ENCODE measurements around the gene IGFBP2. TPM values are rescaled to one million over a fixed set of nuclear protein-coding genes. Genes with fewer than 3 reads are reported as not detected.

IGFBP2 gene
- total RNA-seq, 1 donor from 2014 or later, result 208 TPM

DNA sequence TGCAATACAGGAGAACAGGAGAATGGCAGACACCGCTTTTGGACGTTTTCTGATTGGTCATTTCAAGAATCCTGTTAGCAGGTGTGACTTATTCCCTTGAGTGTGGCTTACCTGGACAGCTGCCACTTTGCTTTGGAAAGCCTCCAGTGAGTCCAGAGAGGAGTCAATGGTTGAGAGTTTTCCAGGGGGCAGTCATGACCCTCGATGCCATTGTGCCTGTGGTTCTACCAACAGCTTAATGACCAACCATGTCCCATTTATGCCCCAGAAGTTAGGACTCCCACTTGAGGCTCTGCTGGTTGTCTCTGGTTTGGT, 12.4 kb downstream of the IGFBP2 start:
- H3K4me1 Mint-ChIP-seq (ENCODE audit: low read depth, unreplicated experiment), result peaks cover 9% of the 10 kb centered on the region
- TF ChIP-seq, protein P1, sequence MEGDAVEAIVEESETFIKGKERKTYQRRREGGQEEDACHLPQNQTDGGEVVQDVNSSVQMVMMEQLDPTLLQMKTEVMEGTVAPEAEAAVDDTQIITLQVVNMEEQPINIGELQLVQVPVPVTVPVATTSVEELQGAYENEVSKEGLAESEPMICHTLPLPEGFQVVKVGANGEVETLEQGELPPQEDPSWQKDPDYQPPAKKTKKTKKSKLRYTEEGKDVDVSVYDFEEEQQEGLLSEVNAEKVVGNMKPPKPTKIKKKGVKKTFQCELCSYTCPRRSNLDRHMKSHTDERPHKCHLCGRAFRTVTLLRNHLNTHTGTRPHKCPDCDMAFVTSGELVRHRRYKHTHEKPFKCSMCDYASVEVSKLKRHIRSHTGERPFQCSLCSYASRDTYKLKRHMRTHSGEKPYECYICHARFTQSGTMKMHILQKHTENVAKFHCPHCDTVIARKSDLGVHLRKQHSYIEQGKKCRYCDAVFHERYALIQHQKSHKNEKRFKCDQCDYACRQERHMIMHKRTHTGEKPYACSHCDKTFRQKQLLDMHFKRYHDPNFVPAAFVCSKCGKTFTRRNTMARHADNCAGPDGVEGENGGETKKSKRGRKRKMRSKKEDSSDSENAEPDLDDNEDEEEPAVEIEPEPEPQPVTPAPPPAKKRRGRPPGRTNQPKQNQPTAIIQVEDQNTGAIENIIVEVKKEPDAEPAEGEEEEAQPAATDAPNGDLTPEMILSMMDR (IDR thresholded peaks at IDR 0.05; ENCODE audit: partially characterized antibody, unreplicated experiment), result no peak
- peaks cover 5% of the 10 kb centered on the region for H3K36me3 Mint-ChIP-seq (ENCODE audit: unreplicated experiment)
- H3K27me3 Mint-ChIP-seq (ENCODE audit: unreplicated experiment), result no peaks in the 10 kb centered on the region
- H3K4me3 Mint-ChIP-seq (ENCODE audit: unreplicated experiment), result no peak overlapping the region
- DNase-seq, result no peak
- no peaks in the 10 kb centered on the region for H3K9me3 Mint-ChIP-seq (ENCODE audit: unreplicated experiment)
- no peak overlapping the region for H3K27ac Mint-ChIP-seq (ENCODE audit: unreplicated experiment)

DNA sequence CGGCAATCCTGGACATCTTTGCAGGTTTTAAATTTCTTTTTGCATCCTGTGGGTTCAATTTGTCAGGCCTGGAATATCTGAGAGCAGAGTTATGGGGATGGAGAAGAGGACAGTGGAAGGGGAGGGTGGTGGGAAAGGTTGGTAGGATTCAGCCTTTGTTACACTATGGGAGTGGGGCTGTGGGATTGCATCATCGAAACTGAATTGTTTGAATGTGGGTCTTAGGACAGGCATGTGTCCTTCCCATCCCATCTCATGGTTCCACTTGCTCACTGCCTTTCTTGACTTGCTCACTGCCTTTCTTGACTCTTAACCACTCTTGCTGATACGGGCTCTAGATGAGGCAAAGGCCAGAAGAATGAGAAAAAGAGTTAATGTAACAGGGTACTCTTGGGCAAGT, 12.9 kb downstream of the IGFBP2 start:
- Mint-ChIP-seq H3K4me3 (ENCODE audit: unreplicated experiment) (no peak overlapping the region), H3K9me3 (ENCODE audit: unreplicated experiment) (no peaks in the 10 kb centered on the region), H3K4me1 (ENCODE audit: low read depth, unreplicated experiment) (peaks cover 11% of the 10 kb centered on the region), H3K27me3 (ENCODE audit: unreplicated experiment) (no peaks in the 10 kb centered on the region), H3K36me3 (ENCODE audit: unreplicated experiment) (peaks cover 5% of the 10 kb centered on the region), H3K27ac (ENCODE audit: unreplicated experiment) (no peak overlapping the region)
- DNase-seq, result no peak
- TF ChIP-seq, protein P1 (IDR thresholded peaks at IDR 0.05; ENCODE audit: partially characterized antibody, unreplicated experiment), result no peak

DNA sequence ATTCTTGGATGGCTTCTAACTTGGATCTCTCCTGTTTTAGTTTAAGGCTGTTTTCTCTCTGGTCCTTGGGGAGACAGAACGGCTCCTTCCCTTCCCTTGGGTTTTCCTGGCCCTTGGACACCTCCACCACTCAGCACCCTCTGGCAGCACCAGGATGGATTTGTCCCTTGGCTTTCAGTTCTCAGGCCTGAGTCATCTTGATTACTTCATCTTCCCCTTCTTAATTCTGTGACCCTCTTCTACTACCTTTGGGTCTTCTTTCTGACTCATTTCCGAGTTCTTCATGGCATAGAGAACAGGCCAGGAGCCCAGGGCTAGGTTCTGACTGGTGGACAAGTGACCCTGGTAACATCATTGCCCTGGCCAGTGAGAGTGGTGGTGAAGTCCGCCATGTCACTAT, 14.9 kb downstream of the IGFBP2 start:
- Mint-ChIP-seq H3K4me3 (ENCODE audit: unreplicated experiment) (no peak overlapping the region), H3K9me3 (ENCODE audit: unreplicated experiment) (no peaks in the 10 kb centered on the region), H3K4me1 (ENCODE audit: low read depth, unreplicated experiment) (peaks cover 11% of the 10 kb centered on the region), H3K27me3 (ENCODE audit: unreplicated experiment) (no peaks in the 10 kb centered on the region), H3K27ac (ENCODE audit: unreplicated experiment) (no peak overlapping the region), H3K36me3 (ENCODE audit: unreplicated experiment) (peaks cover 5% of the 10 kb centered on the region)
- TF ChIP-seq, protein P1 (IDR thresholded peaks at IDR 0.05; ENCODE audit: partially characterized antibody, unreplicated experiment), result no peak
- DNase-seq, result no peak

DNA sequence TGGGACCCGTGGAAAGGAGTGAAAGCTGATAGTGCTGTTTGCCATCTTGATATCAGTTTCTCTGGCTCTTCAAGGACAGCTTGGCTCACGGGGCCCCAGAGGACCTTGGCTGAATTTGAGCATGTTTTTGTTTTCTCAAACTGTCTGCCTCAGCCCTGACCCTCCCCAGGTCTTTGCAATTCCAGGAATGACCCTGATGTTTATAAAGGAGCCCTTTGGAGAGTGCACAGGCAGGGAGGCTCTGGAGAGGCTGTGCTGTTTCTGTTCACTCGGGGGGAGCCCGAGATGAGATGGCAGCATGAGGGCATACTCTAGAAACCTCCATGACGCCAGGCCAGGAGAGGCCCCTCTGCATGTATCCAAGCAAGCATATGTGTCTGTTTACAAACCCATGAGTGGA, 16.4 kb downstream of the IGFBP2 start:
- Mint-ChIP-seq H3K4me3 (ENCODE audit: unreplicated experiment) (no peak overlapping the region), H3K36me3 (ENCODE audit: unreplicated experiment) (peaks cover 5% of the 10 kb centered on the region), H3K4me1 (ENCODE audit: low read depth, unreplicated experiment) (peaks cover 7% of the 10 kb centered on the region), H3K27me3 (ENCODE audit: unreplicated experiment) (no peaks in the 10 kb centered on the region), H3K27ac (ENCODE audit: unreplicated experiment) (no peak overlapping the region), H3K9me3 (ENCODE audit: unreplicated experiment) (no peaks in the 10 kb centered on the region)
- TF ChIP-seq, protein P1 (IDR thresholded peaks at IDR 0.05; ENCODE audit: partially characterized antibody, unreplicated experiment), result no peak
- no peak for DNase-seq

DNA sequence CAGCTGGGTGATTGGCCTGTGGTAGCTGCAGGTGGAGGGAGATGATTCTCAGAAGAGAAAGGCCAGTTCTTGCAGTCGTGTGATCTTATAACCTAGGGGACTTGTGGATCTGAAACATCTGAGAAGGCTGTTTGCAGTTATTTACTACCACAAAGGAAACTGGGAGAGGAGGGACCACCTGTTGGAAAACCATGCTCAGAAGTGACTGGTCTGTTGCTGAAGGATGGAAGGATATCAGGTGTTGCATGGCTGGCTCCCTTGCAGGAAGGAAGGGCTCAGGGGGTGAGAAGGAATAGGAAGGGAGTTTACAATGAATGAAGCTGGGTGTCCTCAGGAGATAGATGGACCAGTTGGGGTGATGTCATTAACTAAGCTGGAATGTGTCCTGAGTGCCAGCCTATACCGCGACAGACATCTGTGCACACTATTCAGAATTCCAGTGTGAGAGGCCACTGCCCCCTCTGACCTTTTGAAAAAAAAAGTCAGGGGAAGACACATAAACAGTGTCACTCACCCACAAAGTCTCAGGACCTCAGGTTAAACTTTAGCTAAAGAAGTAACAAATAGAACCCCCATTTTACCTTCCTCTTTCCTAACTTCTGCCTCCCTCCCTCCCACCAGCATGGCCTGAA, 17.5 kb downstream of the IGFBP2 start:
- Mint-ChIP-seq H3K27me3 (ENCODE audit: unreplicated experiment) (no peaks in the 10 kb centered on the region), H3K36me3 (ENCODE audit: unreplicated experiment) (peaks cover 5% of the 10 kb centered on the region), H3K27ac (ENCODE audit: unreplicated experiment) (no peak overlapping the region), H3K4me1 (ENCODE audit: low read depth, unreplicated experiment) (peaks cover 2% of the 10 kb centered on the region), H3K4me3 (ENCODE audit: unreplicated experiment) (no peak overlapping the region), H3K9me3 (ENCODE audit: unreplicated experiment) (no peaks in the 10 kb centered on the region)
- TF ChIP-seq, protein P1 (IDR thresholded peaks at IDR 0.05; ENCODE audit: partially characterized antibody, unreplicated experiment), result no peak
- no peak for DNase-seq
